SK-MEL-5 (cell line): Measurements from ENCODE around the gene CHMP2B. TPM values are rescaled to one million over a fixed set of nuclear protein-coding genes. Genes with fewer than 3 reads are reported as not detected.
"Not testable (repeated sequence)": the region's sequence is repeated elsewhere in the genome, so short reads cannot be mapped to it uniquely, and the experiment has no call there.

Source experiments
- DNase-seq: peaks from one replicate; pipeline ENCODE4 v3.0.0-alpha.2; 2016; ENCODE audit warnings: low read depth, low spot score
- in situ Hi-C: cut with HindIII; loops from 2 replicates; pipeline ENCODE4 v1.10.0; 2016; ENCODE audit warnings: low sequenced_read_pairs, high pct_unique_total_duplicates, low pct_unique_long_range_greater_than_20kb
- small RNA-seq, 2 experiments: library from RNA; depleted of rRNA; stranded (forward); fragments of <200 nt; gene quantifications; one replicate each; pipeline ENCODE3, GENCODE V24; 2014
- total RNA-seq: library from RNA; depleted of rRNA; stranded (reverse); fragments of >200 nt; shearing (Covaris generic); gene quantifications from 2 replicates; pipeline ENCODE4 v1.2.3, GENCODE V29; 2014; rRNA removed

CHMP2B gene
- total RNA-seq, 1 experiment from 2014 or later, result 45.7 TPM

- in situ Hi-C loops, result no loop called here
- DNase-seq, result no peak
Measured at GRCh38 chr3:87272718-87273341, 45.7 kb downstream of the CHMP2B start.

- DNase-seq, result no peak
- in situ Hi-C loops, result no loop called here
Measured at GRCh38 chr3:87276484-87276883, 49.4 kb downstream of the CHMP2B start, which contains the start of gene POU1F1. Gene POU1F1 (minus strand): TSS chr3:87276584. CDS start chr3:87276462, 122 bp downstream.

DNA sequence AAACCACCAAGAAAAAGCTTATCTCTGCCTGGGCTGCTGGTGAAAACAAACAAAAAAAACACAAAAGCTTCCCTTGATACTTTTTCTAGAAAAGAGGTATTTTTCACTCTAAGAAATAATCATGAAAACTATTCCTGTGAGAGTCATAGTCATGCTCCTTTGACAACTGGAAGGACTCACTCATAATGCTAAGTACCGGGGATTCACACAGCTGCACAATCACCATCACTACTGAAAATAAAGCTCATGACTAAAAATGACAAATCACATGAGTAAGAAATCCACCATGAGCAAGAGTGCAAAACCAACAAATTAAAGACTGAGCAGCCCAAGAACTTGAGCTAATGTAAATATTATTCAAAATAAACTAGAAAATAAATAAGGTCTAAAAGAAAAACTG, 59.9 kb downstream of the CHMP2B start:
- no peak for DNase-seq
- in situ Hi-C loops, result no loop called here

DNA sequence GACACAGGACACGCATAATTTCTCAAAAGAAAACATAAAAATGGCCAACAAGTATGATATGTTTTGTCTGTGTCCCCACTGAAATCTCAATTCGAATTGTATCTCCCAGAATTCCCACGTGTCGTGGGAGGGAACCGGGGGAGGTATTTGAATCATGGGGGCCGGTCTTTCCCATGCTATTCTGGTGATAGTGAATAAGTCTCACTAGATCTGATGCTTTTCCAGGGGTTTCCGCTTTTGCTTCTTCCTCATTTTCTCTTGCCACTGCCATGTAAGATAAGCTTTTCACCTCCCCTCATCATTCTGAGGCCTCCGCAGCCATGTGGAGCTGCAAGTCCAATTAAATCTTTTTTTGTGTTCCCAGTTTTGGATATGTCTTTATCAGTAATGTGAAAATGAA, 61.3 kb downstream of the CHMP2B start:
- in situ Hi-C loops, result no loop called here
- DNase-seq, result no peak

- DNase-seq, result peak; percentile 68
- in situ Hi-C loops, result no loop called here
Measured at GRCh38 chr3:87298111-87298718, 71.1 kb downstream of the CHMP2B start.

- in situ Hi-C loops, DNase-seq: not testable (repeated sequence)
Measured at GRCh38 chr3:87305031-87305430, 77.9 kb downstream of the CHMP2B start.

Small RNAs within 50 kb of the gene (small RNA-seq; reads per million reads assigned to genes)
- 0 reads per million in 2 experiments for gene MIR4795

Other genes with a start within 250 kb of the CHMP2B start
- 0.05 and 0.08 TPM in 2 replicates for gene VGLL3, start 236.2 kb upstream of the CHMP2B start, total RNA-seq
- not detected in 2 replicates for gene POU1F1, start 49.3 kb downstream of the CHMP2B start, total RNA-seq